Right lobe of liver (tissue), 6 donors: ENCODE results near the gene XCR1. TPM values are rescaled to one million over a fixed set of nuclear protein-coding genes. Genes with fewer than 3 reads are reported as not detected.

Experiments used
- ATAC-seq, 4 donors: fragments of 200-7000 bp; cut with Tn5 transposase; one replicate each; pipeline ENCODE4 v1.9.1; 2020; ENCODE audit warnings: mild to moderate bottlenecking in 4 of 4, moderate library complexity in 4 of 4
- DNase-seq, 3 donors: peaks; one replicate each; pipeline ENCODE4 v3.0.0-alpha.2; 2020
- H3K27ac ChIP-seq, 3 donors: fragments of 200-600 bp; one replicate each; pipeline ENCODE4 v1.8.0; 2022
- H3K27me3 ChIP-seq, 2 donors: fragments of 200-600 bp; one replicate each; pipeline ENCODE4 v1.8.0; 2022
- H3K36me3 ChIP-seq, 4 donors: fragments of 200-600 bp; sonication (generic) in 1 of 4; one replicate each; pipeline versions ENCODE4 v1.5.1 to v1.8.0; 2017 to 2022; ENCODE audit warnings: control low read depth in 1 of 4
- H3K4me1 ChIP-seq, 4 donors: fragments of 200-600 bp; sonication (generic) in 1 of 4; one replicate each; pipeline versions ENCODE4 v1.5.1 to v1.8.0; 2017 to 2022; ENCODE audit warnings: control low read depth in 1 of 4
- H3K4me3 ChIP-seq, 3 donors: fragments of 200-600 bp; one replicate each; pipeline ENCODE4 v1.8.0; 2022
- H3K9me3 ChIP-seq, 4 donors: fragments of 200-600 bp; sonication (generic) in 1 of 4; one replicate each; pipeline versions ENCODE4 v1.5.1 to v1.8.0; 2017 to 2022; ENCODE audit warnings: control low read depth in 1 of 4
- CTCF ChIP-seq, 4 donors: fragments of 200-600 bp in 3 of 4; fragments of 450-650 bp in 1 of 4; IDR thresholded peaks; one replicate each; pipeline versions ENCODE4 v1.5.1 to v1.8.0; 2016 to 2022; ENCODE audit warnings: antibody characterized with exemption in 4 of 4, mild to moderate bottlenecking in 2 of 4
- POLR2A ChIP-seq: fragments of 450-650 bp; IDR thresholded peaks from one replicate; pipeline ENCODE4 v1.6.1; 2017; ENCODE audit warnings: antibody characterized with exemption, mild to moderate bottlenecking
- WGBS: methylation state at CpG from one replicate; pipeline ENCODE4 v1.1.6; 2018; ENCODE audit warnings: low coverage, low lambda C conversion rate; ENCODE audit not compliant: insufficient coverage; ENCODE audit errors: missing lambda C conversion rate; 5-methylcytosine and 5-hydroxymethylcytosine counted together
- intact Hi-C, 2 donors: fragments of 100-400 bp; cut with DNase I; formaldehyde crosslinking; loops; one replicate each; pipeline versions ENCODE4 v1.11.2 to v1.14.1; 2022
- total RNA-seq, 6 experiments: library from RNA; depleted of rRNA in 2 of 6; stranded (reverse); fragments of >200 nt in 2 of 6; fragmentation: NEBNext Ultra II Directional in 3 of 6; extraction: Animal tissue kit (Norgen Biotek cat#: 25700) in 3 of 6; gene quantifications; one replicate each; pipeline versions ENCODE4 v1.1.0 to v1.2.4, GENCODE V29; 2016 to 2023
- donor health status: DM: no; HTN: yes; CAD: no.
- donor health status: DM: no; HTN: no; CAD: no.
- donor health status: DM: no; HTN: no; CAD: no.
- donor health status: DM: no; HTN: yes; CAD: no.
- donor health status: DM: no; HTN: yes; CAD: no.

XCR1 gene
- total RNA-seq, 6 experiments from 2014 or later = 0.02 to 0.06 (median 0.04) TPM; not detected in 3

- Histone ChIP-seq H3K27ac (peak overlapping the region in 1 of 3 donors; percentile 8), H3K4me3 (no peak overlapping the region), H3K4me1 (no peaks in the 10 kb centered on the region), H3K9me3 (no peaks in the 10 kb centered on the region), H3K27me3 (no peaks in the 10 kb centered on the region), H3K36me3 (peaks cover under 1 to 51% (median 3%) of the 10 kb centered on the region in 4 donors)
- intact Hi-C loops = no loop called here
- no peak for TF ChIP-seq POLR2A
- DNase-seq (no peak), ATAC-seq (no peak)
- WGBS = 71% methylated on average over 4 of the region's 5 CpGs
These were observed 51.6 kb downstream of the XCR1 start for GRCh38 chr3:45975686-45976085.

- Histone ChIP-seq H3K4me3 (no peak overlapping the region), H3K27me3 (no peaks in the 10 kb centered on the region), H3K4me1 (no peaks in the 10 kb centered on the region), H3K36me3 (peaks cover 1 to 46% (median 5%) of the 10 kb centered on the region in 4 donors), H3K27ac (no peak overlapping the region), H3K9me3 (no peaks in the 10 kb centered on the region)
- intact Hi-C loops = no loop called here
- ATAC-seq (no peak), DNase-seq (no peak)
- TF ChIP-seq CTCF (IDR thresholded peaks at IDR 0.05) (no peak), POLR2A (no peak)
- 80% methylated on average over 4 of the region's 4 CpGs for WGBS
These were observed 52.6 kb downstream of the XCR1 start for GRCh38 chr3:45974686-45975085.

GRCh38 chr3:45972534-45973402 lies 54.5 kb downstream of the XCR1 start:
- ATAC-seq = peak; percentile 26 to 53 (median 44)
- Histone ChIP-seq H3K27ac (peak overlapping the region in 1 of 3 donors; percentile 8), H3K9me3 (no peaks in the 10 kb centered on the region), H3K36me3 (peaks cover under 1 to 51% (median 9%) of the 10 kb centered on the region in 4 donors), H3K27me3 (no peaks in the 10 kb centered on the region), H3K4me1 (no peaks in the 10 kb centered on the region), H3K4me3 (no peak overlapping the region)
- TF ChIP-seq CTCF (IDR thresholded peaks at IDR 0.05) (no peak), POLR2A (no peak)
- 72% methylated on average over 6 of the region's 6 CpGs for WGBS
- DNase-seq = no peak
- intact Hi-C loops = no loop called here

GRCh38 chr3:45969953-45970352 lies 57.3 kb downstream of the XCR1 start:
- DNase-seq = no peak
- H3K4me3 ChIP-seq = no peak overlapping the region
- TF ChIP-seq CTCF (IDR thresholded peaks at IDR 0.05) (no peak), POLR2A (no peak)

GRCh38 chr3:45969116-45969515 lies 58.2 kb downstream of the XCR1 start:
- intact Hi-C loops = no loop called here
- Histone ChIP-seq H3K9me3 (no peaks in the 10 kb centered on the region), H3K4me3 (no peak overlapping the region), H3K4me1 (no peaks in the 10 kb centered on the region), H3K27me3 (no peaks in the 10 kb centered on the region), H3K27ac (no peak overlapping the region), H3K36me3 (peaks cover 3 to 67% (median 29%) of the 10 kb centered on the region in 4 donors)
- 88% methylated on average over 3 of the region's 3 CpGs for WGBS
- TF ChIP-seq POLR2A = no peak
- no peak for TF ChIP-seq CTCF (IDR thresholded peaks at IDR 0.05)
- DNase-seq = no peak
- ATAC-seq = no peak

More at GRCh38 chr3:45969953-45970352, 57.3 kb downstream of the XCR1 start:
- no peaks in the 10 kb centered on the region for H3K27me3 ChIP-seq
- no peaks in the 10 kb centered on the region for H3K4me1 ChIP-seq
- intact Hi-C loops = no loop called here
- ATAC-seq = no peak
- no peak overlapping the region for H3K27ac ChIP-seq
- peaks cover 3 to 65% (median 25%) of the 10 kb centered on the region in 4 donors for H3K36me3 ChIP-seq
- 81% methylated on average over 2 of the region's 3 CpGs for WGBS
- no peaks in the 10 kb centered on the region for H3K9me3 ChIP-seq
